ENCODE measurements around the gene SNRNP200.
"Not testable (repeated sequence)": the region's sequence is repeated elsewhere in the genome, so short reads cannot be mapped to it uniquely, and the experiment has no call there.

Gene SNRNP200

DNA sequence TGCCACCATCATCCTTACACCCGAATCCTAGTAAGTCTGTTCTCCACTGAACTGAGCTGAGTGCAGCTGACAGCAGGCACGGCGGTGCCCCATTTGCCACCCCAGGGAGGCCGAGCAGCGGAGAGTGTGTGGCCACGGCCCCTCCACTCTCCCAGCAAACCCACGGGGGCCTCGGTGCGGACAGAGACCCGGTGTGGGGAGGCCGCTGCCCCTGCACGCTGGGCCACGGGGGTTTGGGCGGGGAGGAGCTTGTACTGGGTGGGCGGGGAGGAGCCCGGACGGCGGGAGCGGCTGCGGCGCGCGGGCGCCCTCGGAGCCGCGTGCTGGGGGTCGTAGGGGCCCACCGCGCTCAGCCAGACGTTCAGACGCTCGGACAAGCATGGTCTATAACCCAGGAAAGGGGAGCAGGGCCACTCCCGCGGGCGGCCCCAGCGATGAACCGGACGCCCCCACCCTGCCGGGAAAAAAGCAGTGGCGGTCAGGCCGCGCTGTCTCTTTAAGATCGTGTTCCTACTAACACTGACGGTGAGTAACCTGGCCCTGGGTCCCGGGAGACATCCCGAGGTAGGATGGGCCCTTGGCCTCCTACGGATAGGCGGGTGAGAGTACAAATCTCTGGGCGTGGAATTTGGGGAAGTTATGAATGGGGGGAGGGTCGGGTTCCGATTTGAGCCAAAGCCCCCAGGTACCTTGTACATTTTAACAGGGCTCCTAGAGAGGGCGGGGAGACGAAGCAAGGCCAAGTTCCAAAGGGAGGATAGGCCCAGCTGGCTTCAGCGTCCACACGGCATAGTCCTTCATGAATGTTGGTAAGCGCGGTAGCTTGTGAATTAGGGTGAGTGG is 19.9 kb upstream of the SNRNP200 start, which contains the start of gene ITPRIPL1:
Gene ITPRIPL1, plus strand, starts transcription at position 277 of the 843 bp plus-strand sequence. Its CDS starts 523 bp downstream, at position 800.
- DNase-seq: peak; percentile 52

DNA sequence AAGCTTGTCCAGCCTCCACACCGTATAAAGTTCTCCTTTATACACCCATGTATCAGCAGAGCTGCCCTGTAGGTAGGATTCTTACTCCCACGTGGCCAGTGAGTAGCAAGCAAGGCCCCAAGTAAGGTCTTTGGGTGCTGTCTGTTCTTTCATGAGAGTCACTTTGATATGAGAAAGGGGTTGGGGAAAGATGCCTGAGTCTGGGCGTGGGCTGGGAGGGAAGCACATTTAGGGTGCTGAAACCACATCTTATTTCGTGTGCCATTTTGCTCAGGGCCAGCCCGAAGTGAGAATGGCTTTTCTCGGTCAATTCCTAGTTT is 19.3 kb upstream of the SNRNP200 start:
- peak; percentile 39 for DNase-seq

DNA sequence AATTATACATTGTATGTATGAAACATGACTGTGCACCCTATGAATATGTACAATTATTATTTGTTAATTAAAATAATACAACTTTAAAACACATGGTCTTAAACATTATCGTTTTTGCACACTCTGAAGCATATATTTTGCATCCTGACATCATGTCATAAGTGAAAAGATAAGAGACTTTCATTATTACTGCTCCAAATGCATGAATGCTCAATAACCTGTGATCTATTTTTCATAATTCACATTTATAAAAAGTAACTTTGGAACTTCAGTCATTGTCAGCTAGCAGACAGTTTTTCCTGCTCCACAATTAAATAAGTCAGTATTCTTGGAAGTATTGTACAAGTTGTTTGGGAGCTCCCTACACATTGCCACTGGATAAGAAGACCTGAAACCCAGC is 18.5 kb upstream of the SNRNP200 start:
- DNase-seq: no peak

DNA sequence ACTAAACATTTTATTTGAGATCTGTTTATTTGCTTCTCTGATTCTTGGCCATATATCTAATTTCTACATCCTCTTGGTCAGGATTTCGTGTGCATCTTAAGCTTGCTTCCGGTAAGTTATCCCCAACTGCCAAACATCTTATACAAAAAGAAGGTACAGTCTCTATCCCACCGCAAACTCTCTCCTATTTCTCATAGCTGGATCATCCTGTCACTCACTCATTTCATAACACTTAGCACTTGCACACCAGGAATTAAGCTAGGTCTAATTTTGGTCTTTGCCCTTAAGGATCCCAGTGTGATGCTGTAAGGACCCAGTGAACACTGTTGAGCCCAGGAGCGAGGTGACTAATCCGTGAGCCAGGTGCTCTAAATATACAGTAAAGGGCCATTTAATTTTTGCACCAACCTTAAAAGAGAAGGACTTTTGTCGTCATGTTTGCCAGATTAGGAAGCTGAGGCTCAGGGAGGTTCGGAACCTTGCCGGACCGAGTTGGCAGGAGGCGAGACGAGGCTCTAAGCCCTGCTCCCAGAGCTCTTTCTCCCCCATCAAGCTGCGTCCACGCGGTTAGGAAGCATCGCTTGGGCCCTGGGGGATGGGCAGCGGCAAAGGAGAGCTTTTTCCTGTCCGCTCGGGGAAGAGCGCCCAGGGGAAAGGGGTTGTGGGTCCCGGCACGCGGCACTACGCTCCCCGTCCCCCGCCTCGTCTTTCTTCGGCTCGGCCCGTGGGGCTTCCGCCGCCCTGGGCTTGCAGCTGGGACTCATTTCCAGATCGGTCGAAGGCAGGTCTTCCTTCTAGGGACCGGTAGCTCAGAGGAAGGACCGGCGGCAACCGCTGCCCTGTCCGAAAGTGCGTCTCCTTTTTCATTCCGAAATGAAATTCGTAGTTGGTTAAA is 15.6 kb upstream of the SNRNP200 start:
- DNase-seq: peak; percentile 27

DNA sequence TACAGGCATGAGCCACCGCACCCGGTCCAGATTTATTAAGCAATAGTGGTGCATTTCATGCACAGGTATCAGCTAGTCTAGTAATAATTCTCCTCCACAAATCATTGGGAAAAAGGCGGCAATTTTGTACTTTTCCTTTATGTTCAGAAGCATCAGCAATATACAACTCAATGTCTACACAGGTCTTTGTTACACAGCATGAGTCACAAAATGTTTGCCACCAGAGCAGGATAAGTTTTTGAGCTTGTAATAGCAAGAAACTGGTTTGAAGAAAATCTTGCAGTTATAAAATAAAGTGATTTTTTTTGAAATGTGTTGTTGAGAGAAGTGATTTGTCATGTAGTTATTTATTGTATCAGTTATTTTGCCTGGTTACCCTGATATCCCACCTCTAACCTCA is 15.0 kb upstream of the SNRNP200 start:
- DNase-seq: no peak

DNA sequence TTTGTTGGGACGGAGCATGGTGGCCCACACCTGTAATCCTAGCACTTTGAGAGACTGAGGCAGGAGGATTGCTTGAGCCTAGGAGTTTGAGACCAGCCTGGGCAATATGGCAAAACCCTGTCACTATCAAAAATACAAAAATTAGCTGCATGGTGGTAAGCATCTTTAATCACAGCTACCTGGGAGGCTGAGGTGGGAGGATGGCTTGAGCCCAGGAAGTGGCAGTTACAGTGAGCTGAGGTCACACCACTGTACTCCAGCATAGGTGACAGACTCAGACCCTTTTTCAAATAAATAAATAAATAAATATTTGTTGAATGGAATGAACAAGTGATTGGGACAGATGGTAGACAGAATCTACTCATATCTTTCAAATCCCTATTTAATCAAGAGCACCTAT is 14.1 kb upstream of the SNRNP200 start:
- no peak for DNase-seq

DNA sequence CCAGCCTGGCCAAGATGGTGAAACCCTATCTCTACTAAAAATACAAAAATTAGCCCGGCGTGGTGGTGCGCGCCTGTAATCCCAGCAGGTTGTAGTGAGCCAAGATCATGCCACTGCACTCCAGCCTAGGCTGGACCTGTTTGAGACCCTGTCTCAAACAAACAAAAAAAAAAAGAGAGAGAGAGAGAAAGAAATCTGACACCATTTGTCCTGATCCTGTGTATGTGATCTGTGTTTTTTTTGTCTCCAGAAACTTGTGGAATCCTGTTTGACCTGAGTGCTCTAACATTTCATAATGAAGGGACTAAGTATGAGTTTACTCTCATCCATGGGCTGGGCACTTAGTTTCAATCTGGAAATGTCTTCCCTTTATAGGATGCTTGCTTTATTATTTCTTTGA is 13.4 kb upstream of the SNRNP200 start:
- DNase-seq: no peak

DNA sequence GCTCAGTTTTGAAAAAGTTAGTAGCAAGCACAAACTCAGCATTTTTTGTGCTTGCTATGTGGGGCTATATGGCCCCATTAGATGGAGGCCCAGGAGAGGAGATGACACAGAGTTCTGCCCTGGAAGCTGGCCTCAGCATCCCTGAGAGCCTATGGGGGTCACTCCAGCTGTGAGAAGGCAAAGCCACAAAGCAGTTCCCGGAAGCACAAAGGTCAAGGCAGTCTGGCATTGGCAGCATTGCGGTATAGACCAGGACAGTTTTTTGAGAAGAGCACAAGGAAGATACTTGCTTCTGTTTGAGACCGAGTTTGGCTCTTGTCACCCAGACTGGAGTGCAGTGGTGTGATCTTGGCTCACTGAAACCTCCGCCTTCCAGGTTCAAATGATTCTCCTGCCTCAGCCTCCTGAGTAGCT is 12.2 kb upstream of the SNRNP200 start:
- no peak for DNase-seq

DNA sequence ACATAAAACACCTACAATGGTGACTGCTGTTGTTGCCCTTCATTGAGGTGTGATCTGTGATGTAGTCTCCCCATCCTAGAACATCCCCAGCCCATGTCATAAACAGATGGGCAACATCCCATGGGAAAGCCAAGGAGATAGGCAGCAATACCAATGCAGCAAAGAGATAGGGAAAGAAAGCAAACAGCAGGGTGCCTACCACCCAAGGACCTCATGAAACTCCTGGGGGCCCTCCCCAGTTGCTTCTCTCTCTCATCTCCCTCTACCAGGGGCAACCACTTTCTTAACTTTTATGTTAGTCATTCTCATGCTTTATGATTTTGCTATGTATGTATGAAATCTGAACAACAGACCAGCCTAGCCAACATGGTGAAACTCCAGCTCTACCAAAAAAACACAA is 11.7 kb upstream of the SNRNP200 start:
- DNase-seq: no peak

DNA sequence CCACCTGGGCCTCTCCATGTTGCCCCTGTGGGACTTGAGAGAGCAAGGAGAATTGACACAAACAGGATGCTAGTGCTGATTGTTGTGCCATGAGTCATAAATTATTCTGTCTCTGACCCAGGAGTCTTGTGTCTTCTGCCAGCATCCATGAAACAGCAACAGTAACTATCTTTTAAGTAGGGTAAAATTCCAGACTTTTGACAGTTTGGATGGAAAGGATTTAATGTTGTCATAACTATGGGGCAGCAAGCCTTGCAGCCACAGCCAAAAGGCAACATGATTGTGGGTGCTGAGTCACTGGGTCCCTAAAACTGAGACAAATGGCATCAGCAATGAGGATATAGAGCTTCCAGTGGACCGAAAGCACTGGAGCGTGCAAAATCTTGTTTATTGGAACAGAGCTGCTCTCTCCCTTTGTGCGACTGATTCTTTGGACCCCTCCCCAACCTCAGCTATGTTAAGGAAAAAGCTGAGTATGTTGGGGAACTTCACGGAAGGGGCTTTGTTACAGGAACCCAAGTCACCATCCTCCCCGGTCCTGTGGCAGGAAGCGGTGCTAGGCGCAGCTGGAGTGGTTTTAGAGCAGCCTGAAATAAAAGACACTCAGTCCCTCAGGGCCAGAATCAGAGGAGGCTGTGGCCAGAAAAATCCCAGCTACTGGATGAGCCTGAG is 10.2 kb upstream of the SNRNP200 start:
- no peak for DNase-seq

DNA sequence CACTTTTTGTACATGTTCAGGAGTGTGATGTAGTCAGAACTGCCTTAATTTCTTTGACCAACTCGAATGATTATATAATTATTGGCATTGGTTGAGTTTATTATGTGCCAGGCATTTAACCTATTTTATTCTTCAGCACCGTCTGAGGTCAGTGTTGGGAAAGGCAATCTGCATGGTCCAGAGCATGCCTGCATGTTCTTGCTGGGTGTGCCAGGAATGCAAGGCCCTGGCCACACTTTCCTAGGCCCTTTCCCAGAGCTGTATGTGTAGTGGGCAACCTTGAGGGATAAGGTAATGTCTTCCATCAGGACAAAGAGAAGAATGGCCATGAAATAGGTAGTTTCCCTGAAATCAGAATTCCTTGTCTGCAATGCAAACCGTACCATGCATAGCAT is 9.7 kb upstream of the SNRNP200 start:
- no peak for DNase-seq

DNA sequence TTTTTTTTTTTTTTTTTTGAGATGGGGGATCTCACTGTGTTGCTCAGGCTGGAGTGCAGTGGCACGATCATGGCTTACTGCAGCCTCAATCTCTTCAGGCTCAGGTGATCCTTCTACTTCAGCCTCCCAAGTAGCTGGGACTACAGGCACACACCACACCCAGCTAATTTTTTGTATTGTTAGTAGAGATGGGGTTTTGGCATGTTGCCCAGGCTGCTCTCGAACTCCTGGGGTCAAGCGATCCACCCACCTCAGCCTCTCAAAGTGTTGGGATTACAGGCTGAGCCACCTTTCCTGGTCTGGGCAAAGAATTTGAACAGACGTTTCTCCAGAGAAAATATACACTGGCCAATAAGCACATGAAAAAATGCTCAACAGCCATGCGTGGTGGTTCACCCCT is 2.9 kb upstream of the SNRNP200 start:
- DNase-seq: no peak

DNA sequence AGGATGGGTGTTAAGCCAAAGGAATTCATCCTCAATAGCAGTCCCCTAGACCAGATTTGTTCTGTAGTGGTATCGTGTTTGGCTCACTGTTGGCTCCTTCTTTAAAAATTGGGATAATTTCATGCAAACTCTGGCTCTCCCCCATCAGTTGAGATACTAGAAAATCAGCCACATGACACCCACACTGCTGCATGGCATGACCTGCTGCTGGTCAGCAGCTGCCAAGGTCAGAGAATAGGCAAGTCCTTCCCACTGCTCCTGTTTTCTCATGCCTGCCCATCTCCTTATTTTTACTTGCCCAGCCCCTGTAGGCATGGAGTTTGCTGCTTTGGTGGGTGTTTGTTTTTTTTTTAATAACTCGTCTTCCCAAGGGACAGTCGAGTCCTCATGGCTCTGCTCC is 1.0 kb upstream of the SNRNP200 start:
- DNase-seq: no peak

DNA sequence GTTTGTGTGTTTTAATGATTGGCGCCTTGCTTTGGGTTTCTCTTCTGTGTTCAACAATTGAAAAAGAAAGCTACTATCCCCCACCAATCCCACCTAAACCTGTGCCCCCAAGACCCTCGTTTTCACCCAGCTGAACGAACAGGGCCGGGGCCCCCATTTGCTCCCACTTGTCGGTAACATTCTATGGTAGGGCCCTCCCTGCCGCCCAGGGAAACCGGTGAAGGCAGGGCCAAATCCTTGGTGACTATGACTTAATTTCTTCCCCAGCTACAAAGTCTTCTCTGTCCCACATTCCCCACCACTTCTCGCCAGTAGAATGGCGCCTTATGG is 598 bp upstream of the SNRNP200 start:
- peak; percentile 8 for DNase-seq

DNA sequence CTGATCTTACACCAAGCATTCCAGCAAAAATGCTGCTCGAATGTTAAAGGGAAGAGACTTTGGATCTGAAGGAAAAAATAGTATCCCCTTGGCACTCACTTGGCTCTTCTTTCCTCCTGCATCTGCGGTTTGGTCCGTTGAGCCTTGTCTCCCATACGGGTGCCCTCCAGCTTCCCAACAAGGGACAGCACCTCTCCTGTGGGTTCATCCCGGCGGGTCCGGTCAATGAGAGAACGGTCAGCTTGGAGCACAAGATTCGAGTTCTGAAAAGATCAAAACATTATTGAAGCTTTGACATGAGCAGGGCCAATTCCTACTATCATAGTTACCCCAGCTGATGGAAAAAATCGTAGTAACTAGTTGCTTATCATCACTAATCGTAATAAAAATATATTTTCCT is 740 bp downstream of the SNRNP200 start:
- DNase-seq: no peak

DNA sequence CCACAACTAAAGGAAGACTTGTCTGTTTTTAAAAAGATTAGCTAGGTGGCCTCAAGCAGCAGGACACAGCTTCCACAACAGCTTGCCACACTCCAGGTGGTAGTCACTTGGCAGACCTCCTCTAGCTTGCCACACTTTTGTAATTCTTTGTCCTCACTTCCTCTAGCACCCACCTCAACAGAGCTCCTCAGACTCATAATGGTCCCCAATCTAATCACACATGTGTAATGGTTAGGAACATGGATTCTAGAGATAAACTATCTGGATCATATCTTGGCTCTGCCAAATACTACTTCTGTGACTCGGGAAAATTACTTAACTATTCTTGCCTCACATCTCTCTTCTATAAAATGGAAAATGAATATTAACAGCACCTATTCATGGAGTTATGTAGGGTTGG is 3.5 kb downstream of the SNRNP200 start:
- DNase-seq: no peak

DNA sequence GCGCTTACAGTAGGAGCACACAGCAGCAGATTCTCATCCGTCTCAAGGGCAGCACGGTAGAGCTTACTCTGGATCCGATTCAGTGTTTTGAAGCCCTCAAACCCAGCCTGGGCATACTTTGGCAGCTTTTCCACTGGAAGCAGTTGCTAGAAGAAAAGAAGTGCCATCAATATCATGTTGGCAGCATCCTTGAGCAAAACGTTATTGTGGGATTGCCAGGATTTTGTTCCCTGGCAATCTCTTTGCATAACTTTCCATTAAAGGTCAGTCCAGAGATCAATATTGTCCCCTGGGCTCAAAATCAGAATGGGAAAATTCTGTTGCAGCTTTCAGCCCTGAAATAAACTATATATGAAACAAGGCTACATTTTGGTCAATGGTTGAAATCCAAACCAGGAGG is 8.4 kb downstream of the SNRNP200 start:
- no peak for DNase-seq

DNA sequence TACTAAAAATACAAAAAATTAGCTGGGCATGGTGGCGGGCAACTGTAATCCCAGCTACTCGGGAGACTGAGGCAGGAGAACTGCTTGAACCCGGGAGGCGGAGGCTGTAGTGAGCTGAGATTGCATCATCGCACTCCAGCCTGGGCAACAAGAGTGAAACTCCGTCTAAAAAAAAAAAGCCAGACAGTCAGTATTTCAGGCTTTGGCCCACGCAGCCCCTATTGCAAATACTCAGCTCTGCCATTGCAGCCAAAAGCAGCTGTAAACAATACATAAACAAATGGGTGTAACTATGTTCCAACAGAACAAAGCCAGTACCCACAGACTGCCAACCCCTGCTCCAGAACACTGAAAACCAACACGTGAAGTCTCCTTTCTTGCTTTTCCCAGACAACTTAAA is 11.1 kb downstream of the SNRNP200 start:
- DNase-seq: not testable (repeated sequence)

DNA sequence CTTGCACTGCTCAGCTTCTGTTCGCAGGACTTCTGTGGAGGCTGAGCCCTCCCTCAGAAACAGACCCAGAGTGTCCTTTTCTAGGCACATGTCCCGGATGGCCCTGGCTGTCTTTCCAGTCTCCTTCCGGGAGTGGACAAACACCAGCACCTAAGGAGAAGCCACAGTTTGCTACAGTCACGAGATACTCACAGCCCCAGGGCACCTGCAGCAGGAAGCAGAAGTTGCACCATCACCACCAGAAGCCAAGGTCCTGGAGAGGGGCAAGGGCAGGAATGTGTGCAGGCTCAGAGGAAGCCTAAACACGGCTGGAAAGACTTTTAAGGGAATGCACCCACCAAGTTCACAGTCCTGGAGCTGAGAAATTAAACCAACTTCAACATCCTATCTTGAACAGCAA is 13.6 kb downstream of the SNRNP200 start:
- DNase-seq: no peak

DNA sequence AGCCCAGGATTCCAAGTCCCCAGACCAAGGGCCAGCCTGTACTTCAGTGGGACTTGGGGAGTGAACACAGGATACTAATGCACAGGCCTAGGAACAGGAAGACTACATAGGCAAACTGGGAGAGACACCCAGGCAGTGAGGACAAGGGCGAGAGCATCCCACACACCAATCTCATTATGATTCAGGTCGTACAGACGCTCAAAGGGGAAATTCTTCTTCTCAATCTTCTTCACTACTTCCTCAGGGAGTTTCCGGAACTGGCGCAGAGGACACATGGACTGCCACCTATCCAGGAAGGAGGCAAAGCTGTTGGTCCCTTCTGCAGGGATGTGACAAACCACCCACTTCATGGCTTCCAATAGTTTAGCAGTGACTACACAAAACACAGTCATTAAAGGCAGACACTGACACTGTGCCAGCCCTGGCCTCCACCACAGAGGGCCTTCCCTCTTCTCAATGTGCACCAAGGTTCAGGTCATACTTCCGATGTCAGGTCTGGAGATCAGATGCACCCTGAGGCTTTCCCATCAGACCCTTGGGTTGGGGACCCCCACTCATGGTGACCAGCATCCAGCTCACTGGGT is 18.0 kb downstream of the SNRNP200 start:
- DNase-seq: no peak

DNA sequence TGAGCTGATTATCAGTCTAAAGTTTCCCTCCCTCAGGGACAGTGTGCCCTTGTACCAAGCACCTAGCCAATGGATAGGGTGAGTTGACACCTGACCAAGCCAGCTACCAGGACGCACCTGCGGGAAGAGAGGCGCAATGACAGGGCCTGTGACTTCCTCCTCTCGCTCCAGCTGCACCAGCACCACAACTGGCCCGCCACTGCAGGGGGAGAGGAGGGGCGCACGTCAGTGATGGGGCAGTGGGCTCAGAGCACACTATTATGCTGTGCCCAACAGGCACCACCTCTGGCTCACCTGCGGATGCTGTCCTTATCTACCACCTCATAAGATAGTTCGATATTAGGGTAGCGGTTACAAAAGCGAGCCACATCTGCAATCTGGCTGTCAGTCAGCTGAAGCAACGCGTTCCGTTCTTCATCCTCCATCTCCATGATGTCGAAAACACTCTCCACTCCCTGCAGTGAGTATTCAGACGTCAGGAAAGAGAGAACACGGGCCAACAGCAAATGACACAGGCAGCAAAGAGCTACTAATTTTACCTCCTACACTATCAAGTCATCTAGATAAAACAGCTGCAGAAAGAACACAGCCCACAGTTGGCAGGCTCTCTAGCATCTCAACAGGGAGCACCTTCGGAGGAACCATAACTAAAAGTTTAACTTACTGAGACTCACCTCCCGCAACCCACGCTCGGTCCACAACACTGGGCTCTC is 28.4 kb downstream of the SNRNP200 start:
- no peak for DNase-seq

DNA sequence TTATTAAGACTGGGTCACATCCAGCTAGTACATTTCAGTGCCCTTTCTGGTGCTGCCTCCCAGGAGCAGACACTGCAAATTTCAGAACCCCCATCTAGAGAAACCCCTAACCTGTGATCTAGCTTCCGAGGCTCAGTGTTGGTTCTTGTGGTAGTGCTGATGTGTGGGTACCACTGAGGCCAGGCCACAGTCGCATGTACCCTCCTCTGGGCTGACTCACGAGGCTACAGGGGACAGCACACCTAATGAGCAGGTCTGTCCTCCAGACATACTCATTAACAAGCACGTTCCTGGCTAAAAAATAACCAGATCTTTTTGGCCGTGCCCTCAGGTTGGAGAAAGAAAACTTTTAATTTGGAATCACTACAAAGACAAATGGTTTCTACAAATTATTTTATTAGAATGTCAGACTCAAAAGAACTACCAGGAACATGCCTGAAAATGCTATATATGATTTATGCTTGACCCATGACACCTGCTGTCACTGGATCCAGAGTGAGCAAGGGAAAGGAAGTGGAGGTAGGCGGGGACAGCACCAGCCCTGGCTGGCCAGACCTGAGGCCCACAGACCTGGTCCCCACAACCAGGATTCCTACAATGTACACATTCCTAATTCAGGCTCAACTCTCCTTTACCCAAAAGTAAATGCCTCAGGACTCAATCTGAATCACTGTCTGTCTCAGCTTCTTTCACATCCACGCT is 30.8 kb downstream of the SNRNP200 start:
- no peak for DNase-seq
